HT1080 (cell line): ENCODE measurements around the gene SCGN. TPM values are rescaled to one million over a fixed set of nuclear protein-coding genes. Genes with fewer than 3 reads are reported as not detected.

ENCODE experiments used
- DNase-seq: peaks from one replicate; pipeline ENCODE4 v3.0.0-alpha.2; 2015; ENCODE audit warnings: low read depth
- total RNA-seq: library from RNA; depleted of rRNA; stranded (reverse); fragments of >200 nt; shearing (Covaris generic); gene quantifications from 2 replicates; pipeline ENCODE4 v1.2.3, GENCODE V29; 2014

SCGN gene
- total RNA-seq, 1 experiment from 2014 or later, result not detected

DNA sequence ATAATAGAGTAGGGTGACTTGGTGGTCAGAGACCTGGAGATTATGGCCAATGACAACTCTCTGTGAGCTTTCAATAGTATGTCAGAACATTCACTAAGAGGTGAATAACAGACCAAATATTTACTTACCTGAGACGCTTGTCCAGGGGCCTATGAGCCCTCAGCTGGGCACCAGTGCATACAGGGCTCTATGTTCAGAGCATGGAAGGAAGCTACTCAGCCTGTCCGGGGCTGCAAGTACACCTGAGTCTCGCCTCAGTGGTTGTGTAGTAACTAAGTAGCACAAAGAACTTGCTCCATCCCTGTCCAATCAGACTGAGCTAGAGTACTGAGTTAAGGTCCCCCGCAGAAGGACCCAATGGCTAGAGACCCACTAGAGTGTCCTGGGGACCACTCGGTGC, 11.6 kb upstream of the SCGN start:
- DNase-seq, result no peak

DNA sequence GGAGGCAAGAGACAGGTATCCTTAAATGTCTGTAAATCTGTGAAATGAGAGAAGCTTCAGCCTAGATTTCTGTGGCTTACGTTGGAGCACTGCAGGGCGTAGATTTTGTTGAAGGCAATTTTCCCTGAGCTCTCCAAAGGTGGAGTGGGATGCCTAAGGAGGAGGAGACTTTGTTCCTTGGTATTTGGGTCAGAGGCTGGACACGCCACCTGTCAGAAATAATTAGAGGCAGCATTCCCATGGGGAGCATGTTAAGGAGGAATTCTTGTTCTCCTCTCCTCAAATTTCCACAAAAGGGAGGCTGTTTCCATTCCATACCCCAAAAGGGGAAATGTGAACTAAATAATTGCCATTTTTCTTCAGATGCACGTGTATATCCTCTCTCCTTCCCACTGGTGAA, 11.1 kb upstream of the SCGN start:
- DNase-seq, result no peak

DNA sequence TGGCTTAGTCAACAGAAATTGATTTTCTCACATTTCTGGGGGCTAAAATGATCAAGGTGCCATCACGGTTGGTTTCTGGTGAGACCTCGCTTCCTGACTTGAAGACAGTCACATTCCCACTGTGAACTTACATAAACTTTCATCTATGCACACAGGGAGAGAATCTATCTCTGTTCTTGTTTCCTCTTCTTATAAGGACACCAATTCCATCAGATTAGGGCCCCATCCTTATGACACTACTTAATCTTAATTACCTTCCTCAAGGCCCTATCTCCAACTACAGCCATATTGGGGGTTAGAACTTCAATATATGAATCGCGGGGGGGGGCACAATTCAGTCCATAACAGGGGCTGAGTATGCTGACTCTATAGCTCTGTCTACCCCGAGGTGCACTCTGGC, 10.6 kb upstream of the SCGN start:
- no peak for DNase-seq

DNA sequence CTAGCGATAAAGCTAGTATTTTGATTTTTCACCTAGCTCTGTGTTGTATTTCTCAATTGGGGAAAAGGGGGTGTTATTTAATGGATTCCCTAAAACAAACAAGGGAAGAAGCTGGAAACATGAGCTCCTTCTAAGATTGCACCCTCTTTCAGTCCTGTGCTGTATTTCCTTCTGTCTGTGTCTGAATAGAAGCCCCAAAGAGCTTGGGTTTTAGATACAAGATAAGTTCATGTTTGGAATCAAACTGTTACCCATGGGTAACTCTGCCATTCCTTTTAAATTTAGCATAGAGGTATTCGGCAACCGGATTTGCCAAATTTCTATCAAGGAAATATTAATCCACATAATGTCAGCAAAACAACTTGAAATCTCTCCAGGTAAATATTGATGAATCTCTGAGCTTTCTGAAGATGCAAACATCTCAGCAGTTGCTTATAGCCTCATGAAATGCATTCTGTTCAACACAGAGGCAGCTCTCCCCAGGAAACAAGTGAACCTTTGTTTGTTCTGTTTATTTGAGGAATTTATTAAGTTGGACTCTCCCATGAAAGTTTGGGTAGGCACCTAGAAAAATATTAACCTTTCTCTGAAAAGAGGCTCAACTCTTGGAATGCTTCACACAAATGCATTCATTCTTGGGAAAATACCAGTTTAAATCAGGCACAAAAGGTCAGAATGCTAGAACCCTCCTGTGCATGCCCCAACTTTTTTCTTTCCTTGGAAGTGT, 9.9 kb upstream of the SCGN start:
- DNase-seq, result no peak

DNA sequence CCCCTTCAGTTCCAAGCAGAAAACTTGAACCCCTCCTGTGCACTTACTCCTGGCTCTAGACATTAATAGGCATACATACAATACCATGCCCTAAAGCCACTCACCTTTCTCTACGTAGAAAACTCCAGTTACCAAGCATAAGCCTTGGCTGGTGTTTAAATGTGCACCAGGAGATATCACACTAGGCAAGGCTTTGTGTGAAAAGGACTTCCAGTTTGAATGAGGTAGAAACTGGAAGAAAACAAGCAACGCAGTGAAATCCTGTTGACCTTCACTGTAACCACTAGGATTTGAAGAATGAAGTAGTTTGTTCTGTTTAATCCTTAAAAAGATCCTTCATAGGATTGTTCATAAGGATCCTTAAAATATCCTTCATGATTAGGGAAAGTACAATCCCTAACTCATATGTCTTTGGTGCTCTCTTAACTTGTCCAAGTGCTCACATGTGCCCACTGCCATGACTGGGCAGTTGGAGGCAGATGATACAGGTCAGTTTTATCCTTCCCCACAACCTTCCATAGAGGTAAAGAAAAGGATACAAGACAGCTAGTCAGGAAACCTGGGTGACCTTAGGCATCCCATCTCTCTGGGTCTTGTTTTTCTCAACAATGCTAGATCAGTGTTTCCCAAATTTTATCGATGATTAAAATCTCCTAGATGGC, 9.2 kb upstream of the SCGN start:
- no peak for DNase-seq

DNA sequence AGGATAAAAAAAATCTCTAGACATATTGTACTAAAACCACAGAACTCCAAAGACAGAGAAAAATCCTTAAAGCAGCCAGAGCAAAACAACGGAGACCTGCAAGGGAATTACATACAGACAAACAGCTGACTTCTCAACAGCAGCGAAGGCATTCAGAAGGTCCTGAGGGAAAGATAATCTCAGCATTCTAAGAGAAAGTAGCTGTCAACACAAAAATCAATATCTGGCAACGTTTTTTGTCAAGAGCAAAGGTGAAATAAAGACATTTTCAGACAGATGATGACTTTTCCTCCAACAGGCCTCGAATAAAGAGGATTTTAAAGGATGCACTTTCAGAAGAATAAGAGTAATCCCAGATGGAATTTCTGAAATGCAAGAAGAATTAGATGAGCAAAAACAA, 6.1 kb upstream of the SCGN start:
- DNase-seq, result no peak

DNA sequence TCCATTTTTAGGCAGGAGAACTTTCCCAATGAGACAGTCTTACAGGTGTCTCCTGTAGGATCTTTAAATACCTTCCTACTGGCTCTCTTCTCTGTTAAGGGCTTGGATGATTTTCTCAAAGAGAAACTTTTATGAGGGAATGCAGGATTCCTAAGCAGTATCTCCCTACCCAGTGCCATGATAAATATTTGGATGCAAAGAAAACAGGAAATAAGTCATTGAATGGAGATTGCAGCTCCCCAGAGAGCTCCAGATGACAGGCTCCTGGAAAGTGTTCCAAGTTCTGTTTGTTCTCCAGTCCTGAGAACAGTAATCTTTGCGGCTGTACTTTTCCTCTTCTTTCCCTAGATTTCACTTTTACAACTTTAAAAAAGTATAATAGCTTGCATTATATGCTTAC, 2.4 kb upstream of the SCGN start:
- no peak for DNase-seq

DNA sequence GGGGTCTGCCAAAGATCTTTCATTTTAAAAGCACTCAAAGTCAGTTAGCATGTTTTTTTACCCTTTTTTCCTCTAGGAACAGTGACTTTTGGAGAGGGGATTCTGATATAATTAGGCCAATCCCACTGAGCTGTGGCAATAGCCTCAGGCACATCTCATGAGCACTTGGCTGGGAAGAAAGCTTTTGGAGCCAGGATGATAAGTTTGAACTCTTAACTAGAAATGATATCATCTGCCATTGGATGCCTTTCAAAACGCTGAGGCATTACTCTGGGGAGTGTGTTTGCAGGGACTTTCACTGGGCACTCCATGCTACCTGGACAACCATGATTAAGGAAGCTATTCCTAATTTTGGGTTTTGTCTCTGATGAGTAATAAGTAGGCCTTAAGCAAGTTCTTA, 3.7 kb downstream of the SCGN start:
- DNase-seq, result no peak

DNA sequence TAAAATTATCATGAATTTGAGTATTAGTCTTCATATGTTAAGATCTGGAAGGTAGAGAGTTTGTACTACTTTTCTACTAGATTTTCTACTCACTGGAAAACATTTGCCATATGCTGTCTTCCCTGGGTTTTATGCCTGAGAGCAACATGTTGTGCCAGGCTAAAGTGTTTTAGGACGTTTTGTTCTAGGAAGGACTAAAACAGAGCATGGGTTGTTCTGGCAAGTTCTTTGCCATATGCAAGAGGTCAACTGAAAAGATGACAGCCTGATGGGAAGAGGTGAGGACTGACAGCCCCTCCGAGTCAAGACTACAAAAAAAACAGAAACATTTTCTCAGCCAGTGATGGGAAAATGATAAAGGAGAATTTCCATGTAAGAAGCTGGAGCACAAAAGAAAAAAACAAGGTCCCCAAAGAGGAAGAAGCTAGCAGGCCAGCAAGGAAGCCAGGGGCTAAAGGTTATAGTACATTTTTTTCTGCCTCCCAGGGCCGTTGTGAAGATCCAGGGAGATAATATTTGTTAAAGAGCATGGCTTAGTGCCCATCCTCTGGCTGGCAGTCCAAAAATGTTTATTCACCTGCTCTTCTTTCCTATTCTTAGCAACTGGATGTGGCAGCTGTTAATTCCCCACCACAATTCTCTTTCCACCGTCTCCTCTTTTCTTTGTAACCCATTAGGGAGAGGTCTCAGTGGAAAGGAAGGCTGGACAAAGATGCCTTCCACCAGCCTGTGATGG, 7.8 kb downstream of the SCGN start:
- DNase-seq, result no peak

DNA sequence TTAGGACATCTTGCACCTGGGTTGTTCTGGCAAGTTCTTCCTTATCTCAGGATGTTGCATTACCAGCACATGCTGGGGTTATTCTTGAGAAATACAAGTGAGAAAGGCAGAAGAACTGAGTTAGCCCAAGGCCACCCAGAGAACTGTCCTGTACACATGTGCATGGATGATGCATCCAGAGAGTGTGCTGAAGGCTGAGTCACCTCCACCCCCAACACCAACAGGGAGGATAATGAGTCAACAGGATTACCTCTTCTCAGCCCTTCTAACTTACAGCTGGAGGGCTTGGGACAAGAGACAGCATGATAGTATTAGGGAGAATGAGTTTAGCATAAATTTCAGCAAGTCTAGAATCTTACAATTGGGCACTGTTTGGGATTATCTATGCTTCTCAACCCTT, 8.5 kb downstream of the SCGN start:
- peak; percentile 90 for DNase-seq

DNA sequence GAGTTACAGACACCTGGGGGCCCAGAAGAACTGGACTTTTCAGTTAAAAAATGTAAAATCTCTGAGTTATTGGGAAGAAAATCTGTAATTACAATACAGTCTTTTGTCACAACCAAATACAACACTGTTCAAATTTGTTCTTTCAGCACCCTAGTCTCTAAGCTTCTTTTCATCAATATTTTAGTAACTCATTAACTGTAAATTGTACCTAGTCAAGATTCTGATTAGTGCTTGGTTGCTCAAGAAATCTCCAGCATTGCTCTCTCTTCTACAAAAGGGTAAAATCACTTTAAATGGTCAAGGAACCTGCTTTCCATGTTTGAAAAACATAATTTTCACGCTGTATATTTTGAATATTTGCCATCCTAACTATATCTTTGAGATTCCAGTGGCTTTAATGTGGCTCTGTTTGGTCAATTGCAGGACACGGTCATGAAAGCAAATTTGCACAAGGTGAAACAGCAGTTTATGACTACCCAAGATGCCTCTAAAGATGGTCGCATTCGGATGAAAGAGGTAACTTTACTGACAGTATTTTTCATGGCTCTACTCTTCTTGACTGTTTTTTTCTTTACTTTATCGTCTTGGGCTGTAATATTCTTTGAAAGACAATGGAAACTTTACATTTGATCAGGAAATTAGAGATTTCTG, 9.2 kb downstream of the SCGN start:
- no peak for DNase-seq

DNA sequence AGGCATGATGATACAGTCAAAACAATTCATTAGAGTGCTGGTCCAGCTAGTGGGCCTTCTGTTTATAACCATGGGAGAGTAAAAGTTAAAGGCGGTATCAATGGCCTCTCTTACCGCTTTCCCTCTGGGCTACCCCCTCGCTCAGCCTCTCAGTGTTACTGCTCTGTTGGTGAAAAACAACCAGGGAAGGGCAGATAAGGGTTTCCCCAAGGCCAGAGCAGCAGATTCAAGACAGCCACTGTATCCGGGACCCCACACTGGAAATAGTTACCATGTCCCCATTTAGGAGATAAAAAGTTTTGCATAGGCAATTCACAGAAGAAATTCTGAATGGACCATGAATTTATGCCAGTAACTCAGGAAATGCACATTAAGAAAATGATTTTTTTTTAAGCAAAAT, 13.4 kb downstream of the SCGN start:
- no peak for DNase-seq

DNA sequence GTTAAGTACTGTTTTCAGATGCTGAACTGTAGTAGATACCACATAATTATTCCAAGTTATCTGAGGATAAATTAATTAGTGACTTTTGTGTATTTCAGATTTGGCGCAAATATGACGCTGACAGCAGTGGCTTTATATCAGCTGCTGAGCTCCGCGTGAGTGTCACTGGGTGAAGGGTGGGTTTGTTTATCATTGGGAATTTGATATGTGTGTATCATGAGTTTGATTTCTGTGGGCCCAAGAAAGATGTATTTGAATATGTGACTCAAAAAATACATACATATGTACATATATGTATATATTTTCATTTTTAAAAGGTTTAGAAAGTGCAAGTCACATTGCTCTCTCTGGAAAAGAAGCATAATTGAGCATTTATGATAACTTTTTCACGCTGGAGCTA, 17.4 kb downstream of the SCGN start:
- no peak for DNase-seq

DNA sequence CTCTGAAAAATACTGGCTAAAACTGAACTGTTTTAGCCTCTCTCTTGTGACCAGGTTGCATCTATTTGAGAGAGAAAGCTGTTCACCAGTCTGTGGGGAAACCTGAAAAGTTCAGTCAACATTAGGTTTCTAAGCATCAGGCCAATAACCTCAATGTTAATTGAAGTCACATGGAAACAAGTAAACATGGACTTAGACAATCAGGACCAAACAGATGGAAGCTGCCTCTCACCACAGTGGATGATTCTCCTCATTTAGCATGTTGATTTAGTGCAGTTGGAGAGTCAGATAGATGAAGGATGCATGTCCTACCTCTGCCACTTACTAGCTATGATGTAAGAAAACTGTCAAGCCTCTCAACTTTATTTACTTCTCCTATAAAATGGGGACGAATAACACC, 18.2 kb downstream of the SCGN start:
- DNase-seq, result no peak

DNA sequence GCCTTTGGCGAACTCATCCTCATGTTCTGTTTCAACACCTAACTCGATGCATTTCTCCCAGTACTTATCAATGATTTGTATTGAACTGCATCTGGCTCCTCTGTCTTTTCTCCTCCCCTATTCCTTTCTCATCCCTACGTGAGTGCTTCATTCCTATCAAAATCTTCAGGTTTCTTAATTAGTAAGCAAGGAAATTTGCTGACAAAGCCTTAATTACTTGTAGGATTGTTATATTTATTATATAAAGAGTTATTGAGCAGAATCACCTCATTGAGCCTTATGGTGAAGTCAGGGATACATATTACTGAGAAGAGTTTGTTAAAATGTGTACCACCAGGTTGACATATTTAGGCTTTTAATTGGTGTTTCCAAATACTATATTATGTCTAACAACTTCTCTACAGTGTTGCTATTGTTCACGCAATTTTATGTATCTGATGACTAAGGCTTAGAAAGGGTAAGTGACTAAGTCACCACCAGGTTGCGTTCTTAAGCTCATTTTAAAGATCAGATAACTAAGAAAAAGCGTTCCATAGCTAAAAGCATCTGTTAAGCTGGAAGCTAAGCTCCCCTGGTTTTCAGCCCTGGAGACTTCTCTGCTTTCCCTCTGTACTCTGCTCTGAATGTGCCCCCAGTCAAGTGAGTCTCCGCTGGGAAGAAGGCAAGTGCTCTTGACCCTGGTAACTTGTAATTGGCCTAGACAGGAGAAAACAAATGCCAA, 18.9 kb downstream of the SCGN start:
- DNase-seq, result peak; percentile 59

DNA sequence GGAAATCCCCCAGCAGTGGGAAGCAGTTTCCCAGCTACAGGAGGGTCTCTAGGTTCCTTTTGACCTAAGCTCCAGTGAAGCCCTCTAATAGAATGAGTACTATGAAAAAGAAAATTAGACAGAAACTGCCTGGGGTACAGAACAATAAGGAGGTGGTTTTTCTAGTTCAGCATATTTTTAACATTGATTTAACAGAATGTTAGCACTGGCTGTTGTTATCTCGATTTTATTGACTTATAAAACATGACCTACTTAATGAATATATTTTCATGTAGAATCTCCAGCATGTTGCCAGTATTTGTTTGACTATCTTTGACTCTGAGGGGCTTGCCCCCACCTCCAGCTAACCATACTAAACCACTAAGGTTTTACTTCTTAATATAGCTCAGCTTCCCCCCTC, 19.6 kb downstream of the SCGN start:
- no peak for DNase-seq

DNA sequence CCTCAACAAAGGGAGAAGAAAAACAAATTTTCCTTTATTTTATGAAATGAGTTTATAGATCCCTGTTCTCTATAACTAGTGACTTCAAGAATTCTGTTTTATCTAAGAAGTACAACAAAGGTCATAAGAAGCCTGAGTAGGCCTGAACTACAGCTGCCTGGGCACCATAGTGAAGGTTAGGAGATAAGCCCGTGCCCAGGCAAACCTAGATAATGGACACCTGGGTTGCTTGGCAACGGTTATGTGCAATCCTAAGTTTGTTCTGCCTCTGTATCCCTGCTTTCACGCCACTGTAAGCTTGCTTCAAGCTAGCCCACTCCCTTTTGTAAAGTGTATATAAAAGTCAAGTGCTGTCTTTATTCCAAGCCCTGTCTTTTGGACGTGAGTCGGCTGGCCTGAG, 23.2 kb downstream of the SCGN start:
- DNase-seq, result no peak

DNA sequence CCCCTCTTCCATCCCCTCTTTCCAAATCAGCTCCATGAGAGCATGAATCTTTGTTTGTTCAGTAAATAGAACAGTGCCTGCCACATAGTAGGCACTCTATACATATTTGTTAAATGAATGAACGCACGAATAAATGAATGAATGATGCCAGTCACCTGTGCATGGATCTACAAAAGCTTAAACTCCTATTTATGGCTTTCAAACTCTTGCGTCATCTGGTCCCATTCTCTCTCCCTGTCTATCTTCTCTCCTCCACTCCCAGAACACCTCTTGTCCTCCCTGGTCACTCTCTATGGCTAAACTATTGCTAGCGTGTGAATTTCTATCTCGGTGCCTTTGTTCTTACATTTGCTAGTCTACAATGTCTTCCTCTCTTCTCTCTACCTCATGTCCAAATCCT, 24.8 kb downstream of the SCGN start:
- DNase-seq, result no peak

DNA sequence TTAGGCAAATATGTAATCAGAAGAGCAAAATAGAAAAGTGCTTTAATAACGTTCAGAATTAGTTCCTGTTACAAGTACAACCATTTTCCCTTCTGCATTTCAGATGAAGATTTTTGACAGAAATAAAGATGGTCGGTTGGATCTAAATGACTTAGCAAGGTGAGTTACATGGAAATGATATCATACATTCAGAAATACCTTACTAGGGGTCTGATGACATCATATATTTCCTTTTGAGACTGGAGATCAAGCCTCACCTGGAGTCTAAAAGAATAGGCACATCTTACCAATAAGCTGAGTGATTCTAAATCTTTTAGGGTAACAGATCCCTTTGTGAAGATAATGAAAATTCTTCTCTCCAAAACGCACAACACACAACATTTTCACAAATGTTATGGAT, 29.8 kb downstream of the SCGN start:
- DNase-seq, result no peak

DNA sequence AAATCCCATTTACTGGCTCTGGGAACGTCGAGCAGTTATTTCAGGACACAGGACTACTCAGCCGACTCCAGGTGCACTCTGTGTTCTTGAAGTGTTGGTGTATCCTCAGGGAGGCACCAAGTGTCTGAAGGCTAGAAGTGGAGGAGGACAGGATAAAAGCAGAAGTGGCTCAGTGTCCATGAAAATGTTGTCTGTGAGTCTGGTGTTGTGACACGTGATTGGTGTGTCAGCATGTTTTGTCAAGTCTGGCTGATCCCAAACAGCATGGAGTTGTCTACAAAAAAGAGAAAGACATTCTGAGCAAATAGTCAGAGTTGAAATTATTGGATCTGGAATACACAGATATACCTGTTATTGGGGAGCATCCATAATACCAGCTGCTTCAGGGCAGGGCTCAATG, 30.3 kb downstream of the SCGN start:
- DNase-seq, result no peak

DNA sequence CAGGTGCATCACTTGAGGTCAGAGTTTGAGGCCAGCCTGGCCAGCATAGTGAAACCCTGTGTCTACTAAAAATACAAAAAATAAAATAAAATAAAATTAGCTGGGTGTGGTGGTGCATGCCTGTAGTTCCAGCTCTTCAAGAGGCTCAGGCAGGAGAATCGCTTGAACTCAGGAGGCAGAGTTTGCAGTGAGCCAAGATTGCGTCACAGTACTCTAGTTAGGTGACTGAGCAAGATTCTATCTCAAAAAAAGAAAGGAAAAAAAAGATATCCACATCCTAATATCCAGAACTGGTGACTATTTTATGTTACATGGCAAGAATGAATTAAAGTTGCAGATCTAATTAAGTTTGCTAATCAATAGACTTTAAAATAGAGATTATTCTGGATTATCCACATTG, 32.5 kb downstream of the SCGN start:
- DNase-seq, result no peak

DNA sequence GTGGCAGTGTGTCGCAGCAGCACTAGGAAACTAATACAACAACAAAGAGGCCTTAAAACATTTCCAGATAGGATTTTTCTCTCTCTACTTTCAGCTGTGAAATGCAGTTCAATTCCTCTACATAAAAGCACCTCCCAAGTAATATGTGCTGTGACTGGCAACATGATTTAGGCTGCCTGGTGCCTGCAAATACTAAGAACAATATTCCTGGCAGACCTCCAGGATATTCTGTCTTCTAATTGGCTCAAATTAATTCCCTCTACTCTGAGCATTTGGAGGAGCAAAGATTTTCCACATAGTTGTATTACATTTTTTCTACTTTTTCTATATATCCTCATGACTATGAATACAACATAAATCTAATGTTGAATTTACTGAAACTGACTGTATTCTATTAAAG, 33.2 kb downstream of the SCGN start:
- no peak for DNase-seq
